NB4 (cell line): Measurements from ENCODE around the gene MRGPRG.

Source experiments
- DNase-seq: peaks from one replicate; pipeline ENCODE4 v3.0.0; 2010; ENCODE audit warnings: low read depth
- H3K4me3 ChIP-seq: one replicate; pipeline ENCODE4 v1.5.1; 2011; ENCODE audit warnings: mild to moderate bottlenecking, low read depth, low read length, moderate library complexity
- MYC ChIP-seq: IDR thresholded peaks from 2 replicates; pipeline ENCODE4 v1.6.1; 2011; ENCODE audit warnings: low read depth, low read length
- POLR2A ChIP-seq: IDR thresholded peaks from 2 replicates; pipeline ENCODE4 v1.6.1; 2011; ENCODE audit warnings: mild to moderate bottlenecking; ENCODE audit not compliant: insufficient read length; ENCODE audit errors: extremely low read depth
- TF ChIP-seq, protein P1 (sequence below): IDR thresholded peaks from one replicate; pipeline ENCODE4 v1.5.1; 2012; ENCODE audit warnings: low read depth, low read length
- TF ChIP-seq, protein P2 (sequence below): IDR thresholded peaks from 2 replicates; pipeline ENCODE4 v1.6.1; 2011; ENCODE audit warnings: low read depth, low read length

MRGPRG gene

DNA sequence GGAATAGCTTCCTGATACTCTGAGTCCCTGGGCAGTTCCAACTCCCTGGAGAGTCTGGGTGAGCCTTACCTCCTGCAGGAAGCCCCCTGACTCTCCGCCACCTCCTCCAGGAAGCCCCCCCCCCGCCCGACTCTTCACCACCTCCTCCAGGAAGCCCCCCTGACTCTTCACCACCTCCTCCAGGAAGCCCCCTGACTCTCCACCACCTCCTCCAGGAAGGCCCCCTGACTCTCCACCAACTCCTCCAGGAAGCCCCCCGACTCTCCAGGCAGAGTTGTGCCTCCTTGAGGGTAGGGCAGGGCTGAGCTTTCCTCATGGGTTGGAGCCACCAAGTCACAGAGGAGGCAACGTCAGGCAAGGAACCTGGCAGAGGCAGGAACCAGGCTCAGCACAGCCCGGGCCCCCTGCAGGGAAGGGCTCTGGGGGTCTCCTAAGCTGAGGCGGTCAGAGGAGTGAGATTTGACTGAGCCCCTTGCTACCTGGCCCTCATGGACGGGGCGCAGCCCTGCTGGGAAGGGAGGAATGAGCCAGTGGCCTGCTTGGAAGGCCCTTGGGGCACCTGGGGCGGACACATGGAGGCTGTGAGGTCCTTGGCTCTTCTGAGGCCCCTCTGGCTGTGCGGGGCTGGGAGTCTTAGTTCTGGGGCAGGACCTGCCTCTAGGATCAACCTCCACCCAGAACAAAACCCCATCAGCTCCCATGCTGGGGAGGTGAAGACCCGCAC lies 18.1 kb downstream of the MRGPRG start:
- H3K4me3 ChIP-seq = no peak overlapping the region
- no peak for DNase-seq
- no peak for TF ChIP-seq MYC
- TF ChIP-seq, protein P1, sequence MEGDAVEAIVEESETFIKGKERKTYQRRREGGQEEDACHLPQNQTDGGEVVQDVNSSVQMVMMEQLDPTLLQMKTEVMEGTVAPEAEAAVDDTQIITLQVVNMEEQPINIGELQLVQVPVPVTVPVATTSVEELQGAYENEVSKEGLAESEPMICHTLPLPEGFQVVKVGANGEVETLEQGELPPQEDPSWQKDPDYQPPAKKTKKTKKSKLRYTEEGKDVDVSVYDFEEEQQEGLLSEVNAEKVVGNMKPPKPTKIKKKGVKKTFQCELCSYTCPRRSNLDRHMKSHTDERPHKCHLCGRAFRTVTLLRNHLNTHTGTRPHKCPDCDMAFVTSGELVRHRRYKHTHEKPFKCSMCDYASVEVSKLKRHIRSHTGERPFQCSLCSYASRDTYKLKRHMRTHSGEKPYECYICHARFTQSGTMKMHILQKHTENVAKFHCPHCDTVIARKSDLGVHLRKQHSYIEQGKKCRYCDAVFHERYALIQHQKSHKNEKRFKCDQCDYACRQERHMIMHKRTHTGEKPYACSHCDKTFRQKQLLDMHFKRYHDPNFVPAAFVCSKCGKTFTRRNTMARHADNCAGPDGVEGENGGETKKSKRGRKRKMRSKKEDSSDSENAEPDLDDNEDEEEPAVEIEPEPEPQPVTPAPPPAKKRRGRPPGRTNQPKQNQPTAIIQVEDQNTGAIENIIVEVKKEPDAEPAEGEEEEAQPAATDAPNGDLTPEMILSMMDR = no peak
- TF ChIP-seq, protein P2, sequence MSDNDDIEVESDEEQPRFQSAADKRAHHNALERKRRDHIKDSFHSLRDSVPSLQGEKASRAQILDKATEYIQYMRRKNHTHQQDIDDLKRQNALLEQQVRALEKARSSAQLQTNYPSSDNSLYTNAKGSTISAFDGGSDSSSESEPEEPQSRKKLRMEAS = no peak
- TF ChIP-seq POLR2A = no peak

DNA sequence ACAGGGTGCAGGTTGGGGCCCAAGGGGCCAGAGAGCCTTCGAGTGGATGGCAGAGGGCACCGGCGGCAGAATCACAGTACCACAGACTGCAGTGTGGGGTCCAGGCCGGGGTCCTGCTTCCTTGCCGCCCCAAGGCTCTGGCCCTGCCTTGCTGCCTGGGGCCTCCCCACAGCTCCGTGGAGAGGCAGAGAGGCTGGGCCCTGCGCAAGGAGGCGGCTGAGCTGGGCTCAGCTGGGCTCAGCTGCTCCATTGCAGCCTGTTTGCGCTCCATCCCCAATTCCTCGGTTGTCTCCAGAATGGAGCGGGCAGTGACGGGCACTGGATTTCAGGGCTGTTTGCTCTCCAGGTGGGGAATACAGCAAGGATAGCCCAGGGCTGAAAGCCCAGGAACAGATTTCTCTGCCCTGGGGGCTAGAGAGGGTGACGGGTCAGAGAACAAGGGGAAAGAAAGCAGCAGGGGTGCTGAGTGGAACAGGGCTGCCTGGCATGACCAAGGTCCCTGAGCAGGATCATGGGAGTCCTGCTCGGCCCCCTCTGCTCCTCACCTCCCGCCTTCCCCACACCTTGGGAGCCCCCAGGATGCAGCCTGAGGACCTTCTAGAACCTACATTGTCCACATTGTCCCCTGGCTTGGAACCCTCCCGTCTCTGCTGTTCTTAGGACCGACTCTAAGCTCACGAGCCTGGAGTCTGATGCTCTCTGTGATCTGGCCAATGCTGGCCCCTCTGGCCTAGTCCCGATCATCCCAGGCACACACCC lies 18.9 kb downstream of the MRGPRG start:
- no peak for DNase-seq
- H3K4me3 ChIP-seq = no peak overlapping the region
- TF ChIP-seq MYC = no peak

DNA sequence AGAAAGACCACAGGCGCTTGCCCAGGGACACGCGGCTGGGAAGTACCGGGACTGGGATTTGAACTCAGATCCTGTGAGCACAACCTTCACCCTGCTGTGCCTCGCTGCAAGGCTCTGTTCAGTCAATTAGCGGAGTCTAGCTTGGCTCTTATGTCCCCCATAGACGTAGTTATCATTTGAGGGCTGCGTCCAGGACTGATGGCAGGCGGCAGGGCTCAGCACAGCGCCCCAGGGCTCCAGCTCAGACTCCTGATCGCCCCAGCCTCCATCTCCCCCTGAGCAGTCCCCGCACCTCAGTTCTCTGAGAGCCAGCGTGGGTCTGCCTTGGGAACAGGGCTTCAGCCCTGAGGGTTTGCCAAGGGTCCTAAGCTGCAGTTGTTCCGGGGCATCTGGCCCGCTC lies 19.8 kb downstream of the MRGPRG start:
- no peak overlapping the region for H3K4me3 ChIP-seq
- TF ChIP-seq POLR2A (no peak), MYC (no peak)
- TF ChIP-seq, protein P1 = no peak
- TF ChIP-seq, protein P2 = no peak
- no peak for DNase-seq

DNA sequence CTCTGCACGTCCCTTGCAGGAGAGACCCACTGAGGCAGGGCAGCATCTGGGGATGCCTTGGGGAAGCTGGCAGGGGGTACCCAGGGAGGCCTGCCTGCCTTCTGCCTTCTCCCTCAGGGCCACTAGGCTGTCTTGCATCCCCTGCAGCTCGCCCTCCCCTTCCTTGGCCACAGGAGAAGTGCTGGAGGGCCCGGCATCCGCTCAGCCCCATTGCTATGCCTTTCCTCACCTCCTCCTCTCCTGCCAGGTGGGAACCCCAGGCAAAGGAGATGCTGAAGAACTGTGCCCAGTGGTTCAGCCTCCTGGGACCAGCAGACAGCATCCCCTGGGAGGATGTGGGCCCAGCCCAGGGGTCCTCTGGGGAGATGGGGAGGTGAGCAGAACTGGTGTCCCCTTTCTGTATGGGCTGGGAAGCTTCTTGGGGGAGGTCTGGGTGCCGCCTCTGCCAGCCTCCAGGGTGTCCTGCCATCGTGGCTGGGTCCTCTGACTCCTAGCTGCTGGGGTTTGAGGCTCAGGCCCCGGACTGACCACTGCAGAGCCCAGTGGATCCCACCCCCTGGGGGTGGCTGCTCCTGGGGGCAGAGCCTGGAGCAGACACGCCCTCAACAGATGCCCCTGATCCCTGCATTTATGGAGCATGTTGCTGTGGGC lies 20.6 kb downstream of the MRGPRG start:
- DNase-seq = no peak
- H3K4me3 ChIP-seq = no peak overlapping the region
- TF ChIP-seq POLR2A (no peak), MYC (no peak)
- TF ChIP-seq, protein P1 = no peak
- TF ChIP-seq, protein P2 = no peak

DNA sequence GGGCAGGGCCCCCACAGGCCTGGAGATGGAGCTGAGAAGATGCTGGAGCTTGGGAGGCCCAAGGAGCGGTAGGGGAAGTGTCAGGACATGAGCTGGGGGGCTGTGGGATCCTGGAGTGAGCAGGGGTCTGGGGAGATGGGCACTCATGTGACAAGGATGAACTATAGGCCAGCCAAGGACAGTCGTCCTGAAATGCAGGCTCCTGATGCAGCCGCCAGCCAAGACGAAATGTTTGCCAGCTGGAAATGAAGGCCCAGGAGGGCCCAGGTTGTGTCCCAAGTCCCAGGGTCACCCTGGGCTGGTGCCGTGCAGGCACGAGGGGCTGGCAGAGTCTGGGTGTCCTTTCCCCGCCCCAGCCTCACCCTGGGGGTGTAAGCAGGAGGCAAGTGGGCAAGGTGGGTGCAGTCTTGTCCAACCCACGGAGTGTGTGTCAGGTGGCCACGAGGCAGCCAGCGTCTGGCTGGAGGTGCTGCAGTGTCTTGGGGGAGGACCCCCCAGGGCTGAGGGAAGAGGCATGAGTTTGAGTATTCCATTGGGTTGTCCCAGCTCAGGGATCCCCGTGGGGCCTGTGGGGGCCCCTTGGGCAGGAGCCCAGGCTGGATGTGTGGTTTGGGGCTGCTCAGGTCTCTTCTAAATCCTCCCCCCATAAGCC lies 21.4 kb downstream of the MRGPRG start:
- TF ChIP-seq POLR2A = no peak
- no peak for DNase-seq
- no peak overlapping the region for H3K4me3 ChIP-seq

DNA sequence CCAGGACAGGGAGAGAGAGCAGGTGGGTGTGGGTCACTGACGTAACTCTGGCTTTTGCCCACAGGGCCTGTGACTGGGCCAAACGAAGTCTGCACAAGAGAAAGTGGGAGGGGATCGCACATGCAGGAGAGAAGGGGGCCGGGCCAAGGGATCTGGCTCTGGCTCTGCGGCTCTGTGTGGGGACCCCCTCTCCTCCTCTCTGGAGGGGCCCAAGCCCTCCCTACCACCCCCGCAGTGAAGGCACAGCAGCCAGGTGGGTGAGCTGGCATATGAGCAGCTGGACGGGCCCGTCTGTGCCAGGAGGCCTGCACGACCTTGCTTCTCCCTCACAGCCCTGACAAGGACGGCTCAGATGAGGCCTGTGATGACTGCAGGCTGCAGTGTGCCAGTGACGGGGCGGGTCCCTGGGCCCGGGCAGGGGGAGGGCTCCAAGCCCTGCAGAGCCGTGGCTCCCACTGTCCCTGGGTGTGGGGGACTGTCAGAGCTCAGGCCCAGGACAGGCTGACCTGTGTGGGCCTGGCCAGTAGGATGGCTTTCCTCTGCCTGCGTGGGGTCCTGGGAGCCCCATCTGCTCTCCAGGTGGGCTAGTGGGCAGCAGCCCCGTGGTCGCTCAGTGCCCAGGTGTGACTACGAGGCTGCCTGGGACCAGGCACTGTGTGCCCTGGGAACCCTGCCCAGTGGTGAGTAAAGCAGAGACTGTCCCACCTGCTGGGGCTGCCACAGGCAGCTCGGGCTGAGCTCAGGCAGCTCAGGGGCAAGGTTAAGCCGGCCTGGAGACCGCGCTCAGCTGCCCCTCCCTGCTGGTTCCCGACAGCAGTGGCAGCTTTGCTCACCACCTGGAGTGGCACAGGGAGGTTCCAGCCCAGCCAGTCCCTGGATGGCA lies 22.2 kb downstream of the MRGPRG start:
- no peak overlapping the region for H3K4me3 ChIP-seq
- TF ChIP-seq MYC (no peak), POLR2A (no peak)
- TF ChIP-seq, protein P2 = no peak
- TF ChIP-seq, protein P1 = no peak
- DNase-seq = no peak
